Psoas muscle (tissue), 8 donors: Measurements from ENCODE around the gene GASK1B. TPM values are rescaled to one million over a fixed set of nuclear protein-coding genes. Genes with fewer than 3 reads are reported as not detected.

ENCODE experiments used
- ATAC-seq, 4 donors: fragments of 200-7000 bp; cut with Tn5 transposase; one replicate each; pipeline ENCODE4 v1.9.1; 2020; ENCODE audit warnings: moderate library complexity in 3 of 4, mild to moderate bottlenecking in 2 of 4
- DNase-seq, 2 donors: peaks; one replicate each; pipeline ENCODE4 v3.0.0-alpha.2; 2020
- H3K27ac ChIP-seq: fragments of 200-600 bp; one replicate; pipeline ENCODE4 v1.8.0; 2022
- H3K27me3 ChIP-seq, 3 donors: fragments of 200-600 bp in 1 of 3; one replicate each; pipeline versions ENCODE4 v1.6.1 to v1.8.0; 2013 to 2022; ENCODE audit warnings: low read length in 2 of 3, mild to moderate bottlenecking in 2 of 3, moderate library complexity in 1 of 3; ENCODE audit not compliant: insufficient read depth in 3 of 3
- H3K36me3 ChIP-seq, 2 donors: fragments of 200-600 bp in 1 of 2; one replicate each; pipeline versions ENCODE4 v1.6.1 to v1.8.0; 2013 to 2022; ENCODE audit warnings: low read depth in 1 of 2, mild to moderate bottlenecking in 1 of 2, moderate library complexity in 1 of 2; ENCODE audit not compliant: insufficient read depth in 1 of 2
- H3K4me1 ChIP-seq: fragments of 200-600 bp; one replicate; pipeline ENCODE4 v1.8.0; 2022
- H3K4me3 ChIP-seq: fragments of 200-600 bp; one replicate; pipeline ENCODE4 v1.8.0; 2022; ENCODE audit warnings: mild to moderate bottlenecking
- H3K9me3 ChIP-seq: fragments of 200-600 bp; one replicate; pipeline ENCODE4 v1.8.0; 2022
- WGBS, 3 donors: extraction: QIAGEN DNeasy Blood & Tissue Kit; methylation state at CpG; one replicate each; pipeline versions ENCODE4 v1.1.6 to v1.1.7; 2013; 5-methylcytosine and 5-hydroxymethylcytosine counted together
- intact Hi-C, 2 donors: fragments of 100-400 bp; cut with DNase I; formaldehyde crosslinking; loops; one replicate each; pipeline versions ENCODE4 v1.11.0 to v1.14.2; 2022
- polyA plus RNA-seq, 3 donors: library from polyadenylated mRNA; stranded (reverse); fragments of 200-250 nt; gene quantifications; one replicate each; pipeline ENCODE4 v1.2.3, GENCODE V29; 2013
- total RNA-seq, 4 donors: library from RNA; stranded (reverse); fragmentation: NEBNext Ultra II Directional in 2 of 4; extraction: Animal tissue kit (Norgen Biotek cat#: 25700) in 2 of 4; gene quantifications; one replicate each; pipeline versions ENCODE4 v1.2.1 to v1.2.4, GENCODE V29; 2021 to 2023
- TF ChIP-seq, protein P1 (sequence below): fragments of 200-600 bp; IDR thresholded peaks from one replicate; pipeline ENCODE4 v1.8.0; 2022; ENCODE audit warnings: antibody characterized with exemption
- donor health status: healthy with polysubstance abuse.
- donor health status: DM: no; HTN: no; CAD: no; lungs with moderate emphysema.
- donor health status: Bipolar disorder and iron deficiency.
- donor health status: healthy.
- donor health status: DM: yes; HTN: yes; CAD: no.
- donor health status: DM: no; HTN: no; CAD: no.
- donor health status: DM: no; HTN: no; CAD: no.
- donor health status: DM: yes; HTN: yes; CAD: no.

GASK1B gene
- total and polyA plus RNA-seq, 7 donors, result 2.6 to 16.7 (median 5.4) TPM

GRCh38 chr4:158203929-158204328 is 31.1 kb upstream of the GASK1B start:
- Histone ChIP-seq H3K36me3 (no peaks in the 10 kb centered on the region), H3K4me1 (no peaks in the 10 kb centered on the region), H3K4me3 (no peak overlapping the region), H3K27me3 (no peaks in the 10 kb centered on the region), H3K27ac (no peak overlapping the region), H3K9me3 (no peaks in the 10 kb centered on the region)
- ATAC-seq, result no peak
- no peak for DNase-seq
- TF ChIP-seq, protein P1, sequence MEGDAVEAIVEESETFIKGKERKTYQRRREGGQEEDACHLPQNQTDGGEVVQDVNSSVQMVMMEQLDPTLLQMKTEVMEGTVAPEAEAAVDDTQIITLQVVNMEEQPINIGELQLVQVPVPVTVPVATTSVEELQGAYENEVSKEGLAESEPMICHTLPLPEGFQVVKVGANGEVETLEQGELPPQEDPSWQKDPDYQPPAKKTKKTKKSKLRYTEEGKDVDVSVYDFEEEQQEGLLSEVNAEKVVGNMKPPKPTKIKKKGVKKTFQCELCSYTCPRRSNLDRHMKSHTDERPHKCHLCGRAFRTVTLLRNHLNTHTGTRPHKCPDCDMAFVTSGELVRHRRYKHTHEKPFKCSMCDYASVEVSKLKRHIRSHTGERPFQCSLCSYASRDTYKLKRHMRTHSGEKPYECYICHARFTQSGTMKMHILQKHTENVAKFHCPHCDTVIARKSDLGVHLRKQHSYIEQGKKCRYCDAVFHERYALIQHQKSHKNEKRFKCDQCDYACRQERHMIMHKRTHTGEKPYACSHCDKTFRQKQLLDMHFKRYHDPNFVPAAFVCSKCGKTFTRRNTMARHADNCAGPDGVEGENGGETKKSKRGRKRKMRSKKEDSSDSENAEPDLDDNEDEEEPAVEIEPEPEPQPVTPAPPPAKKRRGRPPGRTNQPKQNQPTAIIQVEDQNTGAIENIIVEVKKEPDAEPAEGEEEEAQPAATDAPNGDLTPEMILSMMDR, result no peak
- intact Hi-C loops, result no loop called here
- WGBS, 3 donors, result 98% methylated on average over 3 of the region's 3 CpGs

DNA sequence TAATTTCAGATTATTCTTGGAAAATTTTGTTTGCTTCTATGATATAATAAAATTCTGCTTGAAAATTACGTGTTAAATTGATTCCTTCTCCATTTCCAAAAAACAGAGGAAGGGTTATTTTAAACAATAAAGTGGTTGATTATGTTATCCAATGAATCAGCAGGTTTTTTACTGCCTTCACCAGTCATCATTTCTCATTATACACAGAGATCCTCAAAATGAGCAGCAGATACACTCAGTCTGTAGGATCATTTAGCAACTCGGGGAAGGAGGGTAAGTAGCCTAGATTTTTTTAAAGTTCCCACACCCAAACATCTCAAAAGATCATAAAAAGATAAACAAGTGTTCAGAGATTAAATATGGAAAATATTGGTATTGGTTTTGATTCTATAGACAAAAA is 30.6 kb upstream of the GASK1B start:
- ATAC-seq (no peak), DNase-seq (no peak)
- Histone ChIP-seq H3K4me1 (no peaks in the 10 kb centered on the region), H3K9me3 (no peaks in the 10 kb centered on the region), H3K27ac (no peak overlapping the region), H3K36me3 (no peaks in the 10 kb centered on the region), H3K27me3 (no peaks in the 10 kb centered on the region), H3K4me3 (no peak overlapping the region)
- TF ChIP-seq, protein P1, result no peak
- WGBS, 3 donors, result 78 to 80% (median 80%) methylated on average over 2 of the region's 2 CpGs
- intact Hi-C loops, result no loop called here

- no peak for DNase-seq
- Histone ChIP-seq H3K4me1 (no peaks in the 10 kb centered on the region), H3K36me3 (no peaks in the 10 kb centered on the region), H3K27ac (no peak overlapping the region), H3K27me3 (no peaks in the 10 kb centered on the region), H3K4me3 (no peak overlapping the region), H3K9me3 (no peaks in the 10 kb centered on the region)
- TF ChIP-seq, protein P1, result no peak
- WGBS, 3 donors, result 48 to 64% (median 54%) methylated on average over 1 of the region's 1 CpG
- ATAC-seq, result no peak
- intact Hi-C loops, result no loop called here
These were observed 29.7 kb upstream of the GASK1B start for GRCh38 chr4:158202481-158202880.

- intact Hi-C loops, result no loop called here
- TF ChIP-seq, protein P1, result no peak
- Histone ChIP-seq H3K4me3 (no peak overlapping the region), H3K36me3 (no peaks in the 10 kb centered on the region), H3K27ac (no peak overlapping the region), H3K27me3 (no peaks in the 10 kb centered on the region), H3K9me3 (no peaks in the 10 kb centered on the region), H3K4me1 (no peaks in the 10 kb centered on the region)
- no peak for ATAC-seq
- DNase-seq, result no peak
These were observed 29.1 kb upstream of the GASK1B start for GRCh38 chr4:158201876-158202275.

GRCh38 chr4:158201322-158201721 is 28.5 kb upstream of the GASK1B start:
- H3K4me1 ChIP-seq, result no peaks in the 10 kb centered on the region

More at GRCh38 chr4:158201322-158201721, 28.5 kb upstream of the GASK1B start:
- WGBS, 3 donors, result 95 to 99% (median 98%) methylated on average over 4 of the region's 4 CpGs
- Histone ChIP-seq H3K9me3 (no peaks in the 10 kb centered on the region), H3K27ac (no peak overlapping the region), H3K36me3 (no peaks in the 10 kb centered on the region), H3K4me3 (no peak overlapping the region), H3K27me3 (no peaks in the 10 kb centered on the region)
- DNase-seq, result no peak
- no peak for ATAC-seq
- intact Hi-C loops, result no loop called here
- TF ChIP-seq, protein P1, result no peak
